Endothelial cell of umbilical vein (primary cell): ENCODE measurements around the gene SPATS2L. TPM values are rescaled to one million over a fixed set of nuclear protein-coding genes. Genes with fewer than 3 reads are reported as not detected.

Experiments used
- BruUV-seq: library from RNA; stranded (reverse); fragments of 400-500 nt; replicated peaks from 2 replicates; lab custom pipeline; 2021; lab: Mats Ljungman, UMichigan
- CTCF ChIA-PET: fragments of 300-600, 350-600 bp; sonication (Branson Sonifier 250); formaldehyde crosslinking; loops from one replicate; lab custom pipeline; 2021; ENCODE audit warnings: antibody characterized with exemption, inconsistent platforms; lab: Charles Lee
- POLR2A ChIA-PET: fragments of 300-600, 350-600 bp; sonication (Branson Sonifier 250); formaldehyde crosslinking; loops from one replicate; lab custom pipeline; 2021; ENCODE audit warnings: antibody characterized with exemption, inconsistent platforms; lab: Charles Lee
- DNase-seq: peaks from one replicate; pipeline ENCODE4 v3.0.0-alpha.2; 2011; ENCODE audit warnings: low read depth, low spot score
- FAIRE-seq: peaks from 2 replicates; lab custom pipeline; 2011; peaks lifted over from hg19 to GRCh38; lab: Jason Lieb, UNC
- H2AFZ ChIP-seq: 2 replicates; pipeline ENCODE4 v1.6.0; 2012; ENCODE audit warnings: low read depth, low read length, control low read depth, inconsistent platforms
- H3K27ac ChIP-seq: 2 replicates; pipeline ENCODE4 v1.5.1; 2011; ENCODE audit warnings: low read depth, mild to moderate bottlenecking, control low read depth, low read length, moderate library complexity; ENCODE audit not compliant: insufficient read depth
- H3K27me3 ChIP-seq, 2 experiments: 2 replicates each; pipeline versions ENCODE4 v1.6.0 to v1.6.1; 2011; ENCODE audit warnings: low read length in 2 of 2, mixed read lengths in 1 of 2; ENCODE audit not compliant: control insufficient read depth in 2 of 2, insufficient read depth in 2 of 2
- H3K36me3 ChIP-seq, 2 experiments: 2 replicates in 1 of 2; 3 replicates in 1 of 2; pipeline ENCODE4 v1.5.1; 2011; ENCODE audit warnings: low read length in 2 of 2, mild to moderate bottlenecking in 1 of 2, moderate library complexity in 1 of 2; ENCODE audit not compliant: control insufficient read depth in 2 of 2, insufficient read depth in 2 of 2; ENCODE audit errors: extremely low read depth in 1 of 2
- H3K4me1 ChIP-seq: 3 replicates; pipeline ENCODE4 v1.5.1; 2011; ENCODE audit warnings: mild to moderate bottlenecking, low read length; ENCODE audit not compliant: control insufficient read depth, insufficient read depth; ENCODE audit errors: extremely low read depth
- H3K4me2 ChIP-seq: 2 replicates; pipeline ENCODE4 v1.6.1; 2011; ENCODE audit warnings: low read length, control low read depth, mixed read lengths; ENCODE audit not compliant: insufficient read depth
- H3K4me3 ChIP-seq, 3 experiments: fragments of 200-600 bp in 1 of 3; sonication (generic), shearing (Covaris generic) in 1 of 3; replicated peaks in 1 of 3; 2 replicates each; pipeline ENCODE4 v1.5.1; 2011 to 2016; ENCODE audit warnings: control low read depth in 3 of 3, low read length in 3 of 3, mild to moderate bottlenecking in 2 of 3, inconsistent platforms in 1 of 3, low read depth in 1 of 3, moderate library complexity in 1 of 3; ENCODE audit not compliant: insufficient read depth in 1 of 3
- H3K79me2 ChIP-seq: 2 replicates; pipeline ENCODE4 v1.6.0; 2012; ENCODE audit warnings: low read length, inconsistent platforms; ENCODE audit not compliant: control insufficient read depth, insufficient read depth
- H3K9ac ChIP-seq: replicated peaks from 2 replicates; pipeline ENCODE3; 2011; ENCODE audit warnings: low read length, control low read depth; ENCODE audit not compliant: insufficient read depth; ENCODE audit errors: extremely low read depth
- H3K9me1 ChIP-seq: replicated peaks from 3 replicates; pipeline ENCODE4 v1.6.0; 2011; ENCODE audit warnings: mild to moderate bottlenecking, low read length; ENCODE audit not compliant: control insufficient read depth, insufficient read depth; ENCODE audit errors: extremely low read depth
- H3K9me3 ChIP-seq: replicated peaks from 2 replicates; pipeline ENCODE4 v1.5.1; 2012; ENCODE audit warnings: low read length, inconsistent platforms; ENCODE audit not compliant: control insufficient read depth, insufficient read depth
- H4K20me1 ChIP-seq: replicated peaks from 2 replicates; pipeline ENCODE3; 2011; ENCODE audit warnings: mild to moderate bottlenecking, low read length; ENCODE audit not compliant: control insufficient read depth, insufficient read depth; ENCODE audit errors: extremely low read depth
- CTCF ChIP-seq, 2 donors: IDR thresholded peaks; 1 replicate in 1 of 2; 2 replicates in 1 of 2; pipeline ENCODE4 v1.5.1; 2011; ENCODE audit warnings: low read length in 2 of 2, mild to moderate bottlenecking in 2 of 2, moderate library complexity in 2 of 2, control low read depth in 1 of 2, inconsistent platforms in 1 of 2, low read depth in 1 of 2; ENCODE audit not compliant: insufficient read depth in 1 of 2; ENCODE audit errors: extremely low read depth in 1 of 2
- EZH2 ChIP-seq: IDR thresholded peaks from 2 replicates; pipeline ENCODE4 v1.6.1; 2012; ENCODE audit warnings: borderline replicate concordance, low read depth, mild to moderate bottlenecking, moderate library complexity, low read length, inconsistent platforms; ENCODE audit not compliant: severe bottlenecking
- FOS ChIP-seq: IDR thresholded peaks from 2 replicates; pipeline ENCODE4 v1.6.1; 2011; ENCODE audit warnings: mild to moderate bottlenecking, low read length, moderate library complexity, borderline replicate concordance; ENCODE audit not compliant: insufficient read depth
- GATA2 ChIP-seq: IDR thresholded peaks from 2 replicates; pipeline ENCODE4 v1.7.0; 2011; ENCODE audit warnings: low read depth, mild to moderate bottlenecking, moderate library complexity, mixed read lengths, low read length; ENCODE audit not compliant: insufficient read length, insufficient read depth
- JUN ChIP-seq: IDR thresholded peaks from 2 replicates; pipeline ENCODE4 v1.6.1; 2011; ENCODE audit warnings: borderline replicate concordance, low read depth; ENCODE audit not compliant: insufficient read length, insufficient read depth
- MAX ChIP-seq: IDR thresholded peaks from 2 replicates; pipeline ENCODE4 v1.6.1; 2011; ENCODE audit not compliant: insufficient read depth, insufficient read length
- MYC ChIP-seq: IDR thresholded peaks from one replicate; pipeline ENCODE4 v1.6.1; 2011; ENCODE audit warnings: mild to moderate bottlenecking, low read depth, low read length
- POLR2A ChIP-seq: IDR thresholded peaks from 2 replicates; pipeline ENCODE4 v1.6.1; 2012; ENCODE audit warnings: low read depth, mild to moderate bottlenecking, control low read depth, low read length
- POLR2AphosphoS5 ChIP-seq: IDR thresholded peaks from 2 replicates; pipeline ENCODE4 v1.6.1; 2012; ENCODE audit warnings: low read depth, mild to moderate bottlenecking, control low read depth, low read length, moderate library complexity; ENCODE audit not compliant: insufficient read depth
- dilution Hi-C: fragments of 300-500 bp; cut with MboI; formaldehyde crosslinking; loops from one replicate; pipeline ENCODE4 v1.15.0; 2019; ENCODE audit warnings: low sequenced_read_pairs; ENCODE audit not compliant: extremely low pct_ligation_motif_present
- intact Hi-C: fragments of 100-400 bp; cut with micrococcal nuclease; formaldehyde crosslinking; loops from one replicate; pipeline ENCODE4 v1.10.0; 2022
- polyA plus RNA-seq, 4 experiments: library from polyadenylated mRNA; depleted of rRNA in 3 of 4; stranded (reverse) in 3 of 4; unstranded in 1 of 4; fragments of >200 nt; gene quantifications; 2 replicates each; pipeline versions ENCODE4 v1.2.1 to v1.2.3, GENCODE V29; 2011 to 2012; ENCODE audit warnings: missing spikeins in 1 of 4
- total RNA-seq: library from RNA; stranded (reverse); gene quantifications from 2 replicates; pipeline ENCODE4 v1.2.3, GENCODE V29; 2021

Gene SPATS2L
- total and polyA plus RNA-seq, 2 donors (not counting 3 experiments of a cell fraction or from before 2014, with no cell fraction given): 29.1 to 72.9 TPM

- no peak overlapping the region for H2AFZ ChIP-seq
- ChIA-PET POLR2A (no interaction called here), CTCF (no interaction called here)
- peaks cover 0 to 2% of the 10 kb centered on the region in 2 experiments for H3K27me3 ChIP-seq
- BruUV-seq: no TSS peak
- no peaks in the 10 kb centered on the region for H3K9me3 ChIP-seq
- no peaks in the 10 kb centered on the region for H3K9me1 ChIP-seq
- no peak overlapping the region for H3K4me2 ChIP-seq
- no peak for FAIRE-seq
- no peaks in the 10 kb centered on the region for H3K79me2 ChIP-seq
- H3K36me3 ChIP-seq: no peaks in the 10 kb centered on the region
- H3K4me1 ChIP-seq: peaks cover 14% of the 10 kb centered on the region
- no peak overlapping the region for H3K4me3 ChIP-seq
- dilution Hi-C loops: no loop called here
- no peak for TF ChIP-seq POLR2A
- TF ChIP-seq EZH2: no peak
- TF ChIP-seq GATA2: no peak
- TF ChIP-seq POLR2AphosphoS5: no peak
- TF ChIP-seq MYC: no peak
- no peak for TF ChIP-seq MAX
- no peak for TF ChIP-seq FOS
- no peak for TF ChIP-seq CTCF (IDR thresholded peaks at IDR 0.05; ENCODE audit: extremely low read depth in 1 of 2, insufficient read depth in 1 of 2, low read depth in 1 of 2, low read length in 2 of 2)
- no peak for TF ChIP-seq JUN
- H4K20me1 ChIP-seq: no peaks in the 10 kb centered on the region
- DNase-seq: no peak
- no peak overlapping the region for H3K9ac ChIP-seq
- intact Hi-C loops: no loop called here
- no peak overlapping the region for H3K27ac ChIP-seq
Observed at GRCh38 chr2:200298816-200299215, 7.7 kb upstream of the SPATS2L start.
